HG03342 (cell line): ENCODE measurements around the gene KTI12.
"Not testable (repeated sequence)": the region's sequence is repeated elsewhere in the genome, so short reads cannot be mapped to it uniquely, and the experiment has no call there.

Experiments
- ATAC-seq: cut with Tn5 transposase; IDR thresholded peaks from one replicate; pipeline ENCODE4 v1.9.1; 2021; ENCODE audit warnings: mild to moderate bottlenecking, moderate library complexity; ENCODE audit not compliant: unreplicated experiment

Gene KTI12

DNA sequence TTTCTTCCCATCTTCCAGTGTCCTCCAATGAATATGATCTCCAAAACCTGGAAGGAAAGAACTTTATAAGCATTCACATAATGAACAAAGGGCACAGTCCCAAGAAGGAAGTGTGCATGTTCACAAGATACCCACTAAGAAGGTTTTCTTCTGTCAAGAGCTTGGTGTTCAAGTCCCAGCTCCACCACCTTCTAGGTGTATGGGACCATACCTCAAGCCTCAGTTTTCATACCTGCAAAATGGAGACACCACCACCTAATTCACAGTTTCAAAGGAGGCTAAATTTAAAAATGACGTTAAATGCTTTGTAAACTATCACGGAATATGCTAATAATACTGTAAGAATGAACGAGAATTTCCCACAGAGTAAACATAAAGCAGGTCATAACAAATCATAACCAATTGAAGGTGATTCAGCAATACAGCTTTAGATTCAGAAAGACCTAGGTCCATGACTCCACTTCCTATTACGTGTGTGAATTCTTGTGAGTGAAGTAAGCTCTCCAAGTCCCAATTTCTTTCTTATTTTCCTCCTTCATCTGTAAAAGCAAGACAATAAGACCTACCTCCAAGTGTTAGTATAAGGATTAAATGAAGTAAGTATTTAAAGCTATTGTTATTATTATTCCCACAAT, 8.1 kb upstream of the KTI12 start:
- no peak for ATAC-seq

DNA sequence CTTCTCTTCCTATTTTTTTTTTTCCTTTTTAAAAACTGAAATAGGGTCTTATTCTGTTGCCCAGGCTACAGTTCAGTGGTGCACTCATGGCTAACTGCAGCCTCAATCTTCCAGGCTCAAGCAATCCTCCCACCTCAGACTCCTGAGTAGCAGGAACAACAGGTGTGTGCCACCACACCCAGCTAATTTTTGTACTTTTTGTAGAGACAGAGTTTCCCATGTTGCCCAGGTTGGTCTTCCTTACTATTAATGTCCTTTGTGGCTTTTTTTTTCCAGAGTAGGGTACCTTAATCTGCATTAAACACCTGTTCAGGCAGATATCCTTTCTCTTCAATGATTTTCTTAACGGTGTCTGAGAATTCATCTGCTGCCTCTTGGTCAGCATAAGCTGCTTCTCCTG, 4.3 kb upstream of the KTI12 start:
- ATAC-seq: no peak

DNA sequence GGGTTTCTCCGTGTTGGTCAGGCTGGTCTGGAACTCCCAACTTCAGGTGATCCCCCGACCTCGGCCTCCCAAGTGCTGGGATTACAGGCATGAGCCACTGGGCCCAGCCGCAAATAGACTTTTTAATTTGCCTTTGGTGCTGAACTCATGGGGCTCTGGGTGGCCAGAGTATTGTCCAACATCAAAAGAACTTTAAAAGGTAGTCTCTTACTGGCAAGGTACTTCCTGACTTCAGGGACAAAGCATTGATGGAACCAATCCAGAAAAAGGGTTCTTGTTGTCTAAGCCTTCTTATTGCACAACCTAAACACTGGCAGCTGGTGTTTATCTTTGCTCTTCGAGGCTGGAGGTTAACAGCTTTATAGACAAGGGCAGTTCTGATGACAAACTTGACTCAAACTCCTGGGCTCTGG, 3.8 kb upstream of the KTI12 start:
- no peak for ATAC-seq

DNA sequence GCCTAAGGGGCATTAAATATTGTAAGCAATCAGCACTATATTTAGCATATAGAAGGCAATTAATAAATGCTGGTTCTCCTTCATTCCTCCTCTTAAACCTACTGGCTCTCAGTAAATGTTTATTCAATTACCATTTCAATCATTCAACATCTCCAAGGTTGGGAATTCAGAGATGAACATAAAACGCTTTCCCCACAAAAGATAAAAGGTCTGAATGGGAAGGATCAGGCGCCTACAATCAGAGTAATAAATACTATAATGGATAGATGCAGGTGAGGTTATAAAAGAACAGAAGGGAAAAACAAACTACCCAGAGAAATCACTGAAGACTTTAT, 407 bp upstream of the KTI12 start:
- ATAC-seq: no peak

DNA sequence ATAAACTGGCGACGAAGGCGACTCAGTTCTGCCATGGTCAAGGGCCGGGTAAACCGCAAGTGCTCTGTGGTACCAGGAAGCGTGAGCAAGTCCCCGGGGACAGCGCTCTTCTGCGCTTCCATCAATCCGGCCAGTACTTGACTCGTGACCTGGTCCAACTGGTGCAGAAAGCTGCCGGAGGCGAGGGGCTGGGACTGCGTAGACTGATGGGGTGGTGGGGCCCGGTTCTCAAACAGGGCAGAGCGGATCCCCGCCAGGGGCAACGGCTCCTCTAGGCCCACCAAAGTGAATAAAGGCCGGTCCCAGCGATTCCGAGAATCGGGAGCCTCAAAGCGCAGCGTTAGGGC, 852 bp downstream of the KTI12 start:
- ATAC-seq: no peak

DNA sequence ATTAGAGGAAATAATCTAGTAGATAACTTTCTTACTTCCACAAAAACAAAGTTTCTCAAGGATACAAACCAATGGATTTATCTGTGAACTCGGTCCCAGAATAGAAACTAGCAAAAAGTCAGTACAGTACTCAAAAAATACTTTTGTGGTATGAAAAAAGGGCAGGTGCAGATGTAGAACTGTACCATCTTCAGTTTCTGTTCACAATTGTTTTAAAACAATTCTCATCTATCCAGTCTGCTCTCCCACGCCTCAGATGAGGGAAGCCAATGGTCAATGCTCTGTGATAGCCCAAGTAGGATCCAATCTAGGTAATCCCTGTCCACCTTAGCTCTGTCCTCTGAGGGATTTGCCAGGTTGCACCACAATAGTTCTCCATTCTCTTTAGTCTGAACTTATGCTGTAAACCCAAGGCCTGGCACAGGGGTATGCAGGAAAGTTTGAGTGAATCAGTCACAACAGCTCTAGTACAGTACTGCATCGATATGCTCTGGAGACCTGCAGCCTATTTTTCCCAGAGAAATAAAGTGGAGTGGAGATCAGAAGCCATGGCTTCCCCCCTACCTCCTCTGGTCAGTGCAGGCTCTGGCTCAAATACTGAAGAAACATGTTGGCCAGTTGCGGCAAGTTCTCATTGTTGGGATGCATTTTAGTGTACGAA, 1.4 kb downstream of the KTI12 start:
- no peak for ATAC-seq

DNA sequence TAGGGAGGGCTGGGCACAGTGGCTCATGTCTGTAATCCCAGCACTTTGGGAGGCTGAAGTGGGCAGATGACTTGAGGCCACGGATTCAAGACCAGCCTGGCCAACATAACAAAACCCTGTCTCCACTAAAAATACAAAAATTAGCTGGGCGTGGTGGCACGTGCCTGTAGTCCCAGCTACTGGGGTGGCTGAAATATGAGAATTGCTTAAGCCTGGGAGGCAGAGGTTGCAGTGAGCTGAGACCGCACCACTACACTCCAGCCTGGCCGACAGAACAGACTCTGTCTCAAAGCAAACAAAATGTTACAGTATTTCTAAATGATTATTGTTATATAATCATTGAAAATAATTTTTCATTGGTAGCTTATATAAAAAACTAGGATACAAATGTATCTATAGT, 4.8 kb downstream of the KTI12 start:
- ATAC-seq: not testable (repeated sequence)

DNA sequence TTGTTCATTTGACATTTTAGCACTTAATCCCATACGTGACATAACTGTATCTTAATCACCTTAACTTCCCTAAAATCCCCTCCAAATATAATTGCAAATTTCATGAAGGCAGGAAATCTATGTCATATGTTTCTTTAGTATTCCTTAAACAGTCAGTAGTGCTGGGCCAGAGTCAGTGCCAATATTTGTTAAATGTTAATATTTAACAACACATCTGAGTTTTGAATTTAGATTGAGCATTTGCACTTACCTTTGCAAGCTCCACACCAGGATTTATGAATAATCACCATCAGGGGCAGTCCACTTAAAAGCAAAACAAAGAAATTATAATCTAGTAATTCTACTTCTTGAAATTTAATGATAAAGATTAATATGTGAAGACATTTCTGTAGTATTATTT, 5.3 kb downstream of the KTI12 start:
- ATAC-seq: no peak

DNA sequence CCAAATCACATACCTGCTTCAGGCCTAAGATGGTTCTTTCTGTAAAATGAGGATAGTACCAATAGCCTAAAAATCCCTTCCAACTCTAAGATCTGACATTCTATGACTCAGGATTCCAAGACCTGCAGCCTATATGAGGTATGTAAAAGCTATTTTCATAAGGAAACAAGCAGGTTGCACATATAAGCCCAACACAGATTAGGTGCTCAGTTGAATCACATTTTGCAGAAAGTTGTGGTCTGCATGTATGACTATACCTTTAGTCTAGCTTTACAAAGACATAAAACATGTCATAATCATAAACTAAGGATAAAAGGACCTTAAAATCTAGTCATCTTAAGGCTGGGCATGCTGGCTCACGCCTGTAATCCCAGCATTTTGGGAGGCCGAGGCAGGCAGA, 7.3 kb downstream of the KTI12 start:
- no peak for ATAC-seq

DNA sequence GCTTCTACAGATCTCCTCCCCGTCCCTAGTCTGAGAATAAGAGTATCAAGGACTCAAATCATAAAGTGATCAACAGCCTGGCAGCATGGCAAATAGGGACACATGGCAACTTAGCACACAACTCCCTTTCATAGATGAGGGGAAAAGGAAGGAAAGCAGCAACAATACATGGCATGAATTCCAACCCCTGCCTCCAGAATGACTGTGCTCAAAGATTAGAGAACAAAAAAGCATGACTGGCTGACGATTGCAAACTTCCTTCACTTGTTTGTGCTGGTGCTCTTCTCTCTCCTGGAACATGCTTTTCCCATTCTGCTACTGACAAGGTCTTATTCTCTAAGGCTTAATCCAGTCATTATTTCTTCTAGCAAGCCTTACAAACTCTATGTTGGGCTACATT, 11.5 kb downstream of the KTI12 start:
- ATAC-seq: no peak

DNA sequence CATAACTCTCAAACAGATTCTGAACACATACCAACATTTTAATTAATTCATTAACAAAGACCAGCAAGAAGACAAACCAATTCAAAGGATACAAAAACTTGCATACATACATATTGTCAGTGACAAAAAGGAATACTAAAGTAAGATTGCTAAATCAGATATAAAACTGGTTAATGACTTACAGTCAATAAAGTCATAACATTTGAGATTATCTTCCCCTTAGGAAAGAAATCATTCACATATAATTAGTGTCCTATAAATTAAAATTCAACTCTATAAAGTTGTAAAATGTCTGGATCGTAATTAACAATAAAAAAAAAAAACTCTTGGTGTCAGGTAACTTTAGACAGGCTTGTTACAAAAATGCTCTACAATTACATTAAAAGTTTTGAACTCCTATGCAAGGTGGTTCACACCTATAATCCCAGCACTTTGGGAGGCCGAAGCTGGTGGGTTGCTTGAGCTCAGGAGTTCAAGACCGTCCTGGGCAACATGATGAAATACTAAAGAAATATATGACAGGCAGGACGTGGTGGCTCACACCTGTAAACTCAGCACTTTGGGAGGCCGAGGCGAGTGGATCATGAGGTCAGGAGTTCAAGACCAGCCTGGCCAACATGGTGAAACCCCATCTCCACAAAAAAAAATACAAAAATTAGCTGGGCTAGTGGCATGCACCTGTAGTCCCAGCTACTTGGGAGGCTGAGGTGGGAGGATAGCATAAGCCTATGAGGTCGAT, 25.4 kb downstream of the KTI12 start:
- no peak for ATAC-seq

DNA sequence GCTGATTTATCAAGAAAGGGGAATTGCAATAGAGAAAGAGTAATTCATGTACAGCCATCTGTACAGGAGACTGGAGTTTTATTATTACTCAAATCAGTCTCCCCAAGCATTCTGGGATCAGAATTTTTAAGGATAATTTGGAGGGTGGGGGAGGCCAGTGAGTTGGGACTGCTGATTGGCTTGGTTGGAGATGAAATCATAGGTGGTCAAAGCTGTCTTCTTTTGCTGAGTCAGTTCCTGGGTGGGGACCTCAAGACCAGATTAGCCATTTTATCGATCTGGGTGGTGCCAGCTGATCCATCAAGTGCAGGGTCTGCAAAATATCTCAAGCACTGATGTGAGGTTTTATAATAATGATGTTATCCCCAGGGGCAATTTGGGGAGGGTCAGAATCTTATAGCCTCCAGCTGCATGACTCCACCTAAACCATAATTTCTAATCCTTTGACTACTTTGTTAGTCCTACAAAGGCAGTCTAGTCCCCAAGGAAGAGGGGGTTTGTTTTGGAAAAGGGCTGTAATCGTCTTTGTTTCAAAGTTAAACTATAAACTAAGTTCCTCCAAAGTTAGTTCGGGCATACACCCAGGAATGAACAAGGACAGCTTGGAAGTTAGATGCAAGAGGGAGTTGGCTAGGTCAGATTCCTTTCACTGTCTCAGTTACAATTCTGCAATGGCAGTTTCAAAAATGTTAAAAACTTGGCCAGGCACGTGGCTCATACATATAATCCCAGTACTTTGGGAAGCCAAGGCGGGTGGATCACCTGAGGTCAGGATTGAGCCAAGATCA, 26.2 kb downstream of the KTI12 start:
- ATAC-seq: no peak

DNA sequence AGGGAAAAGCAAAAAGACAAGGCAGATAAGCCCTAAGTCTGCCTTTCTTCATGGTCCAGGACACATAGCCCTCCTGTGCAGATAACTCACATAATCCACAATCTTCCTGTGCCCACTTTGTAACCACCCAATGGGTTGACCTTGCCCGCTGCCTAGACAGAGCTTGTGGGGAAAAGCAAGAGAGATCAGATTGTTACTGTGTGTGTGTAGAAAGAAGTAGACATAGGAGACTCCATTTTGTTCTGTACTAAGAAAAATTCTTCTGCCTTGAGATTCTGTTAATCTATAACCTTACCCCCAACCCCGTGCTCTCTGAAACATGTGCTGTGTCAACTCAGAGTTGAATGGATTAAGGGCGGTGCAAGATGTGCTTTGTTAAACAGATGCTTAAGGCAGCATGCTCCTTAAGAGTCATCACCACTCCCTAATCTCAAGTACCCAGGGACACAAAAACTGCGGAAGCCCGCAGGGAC, 27.5 kb downstream of the KTI12 start:
- not testable (repeated sequence) for ATAC-seq

DNA sequence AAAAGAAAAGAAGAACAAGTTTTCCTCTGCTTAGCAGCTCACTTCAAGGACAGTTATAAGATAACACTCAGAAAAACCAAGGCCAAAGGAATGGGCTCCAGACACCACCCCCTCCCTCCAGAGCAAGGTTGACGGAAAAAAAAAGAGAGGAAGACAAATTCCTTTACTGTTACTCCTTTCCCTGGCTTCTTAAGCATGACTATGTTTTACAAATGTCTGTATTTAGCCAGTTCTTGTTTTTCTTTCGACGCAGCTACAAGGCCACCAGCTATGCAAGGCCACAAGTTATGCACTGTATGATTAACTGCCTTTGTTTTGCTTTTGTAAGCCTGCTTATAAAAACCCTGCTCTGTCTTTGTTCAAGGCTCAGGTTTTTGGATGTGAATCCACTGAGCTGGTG, 28.1 kb downstream of the KTI12 start:
- not testable (repeated sequence) for ATAC-seq

DNA sequence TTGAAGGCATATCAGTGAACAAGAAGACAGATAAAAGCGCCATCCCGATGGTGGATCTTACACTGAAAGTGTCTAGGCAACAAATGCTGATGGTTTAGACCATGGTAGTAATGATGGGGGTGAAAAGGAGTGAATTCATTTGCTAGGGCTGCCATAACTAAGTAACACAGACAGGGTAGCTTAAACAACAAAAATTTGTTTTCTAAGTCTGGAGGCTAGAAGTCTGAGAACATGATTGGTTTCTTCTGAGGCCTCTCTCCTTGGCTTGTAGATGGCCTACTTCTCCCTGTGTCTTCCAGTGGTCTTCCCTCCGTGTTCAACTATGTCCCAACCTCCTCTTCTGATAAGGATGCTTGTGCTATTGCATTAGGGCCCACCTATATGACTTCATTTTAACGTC, 29.7 kb downstream of the KTI12 start:
- ATAC-seq: no peak

DNA sequence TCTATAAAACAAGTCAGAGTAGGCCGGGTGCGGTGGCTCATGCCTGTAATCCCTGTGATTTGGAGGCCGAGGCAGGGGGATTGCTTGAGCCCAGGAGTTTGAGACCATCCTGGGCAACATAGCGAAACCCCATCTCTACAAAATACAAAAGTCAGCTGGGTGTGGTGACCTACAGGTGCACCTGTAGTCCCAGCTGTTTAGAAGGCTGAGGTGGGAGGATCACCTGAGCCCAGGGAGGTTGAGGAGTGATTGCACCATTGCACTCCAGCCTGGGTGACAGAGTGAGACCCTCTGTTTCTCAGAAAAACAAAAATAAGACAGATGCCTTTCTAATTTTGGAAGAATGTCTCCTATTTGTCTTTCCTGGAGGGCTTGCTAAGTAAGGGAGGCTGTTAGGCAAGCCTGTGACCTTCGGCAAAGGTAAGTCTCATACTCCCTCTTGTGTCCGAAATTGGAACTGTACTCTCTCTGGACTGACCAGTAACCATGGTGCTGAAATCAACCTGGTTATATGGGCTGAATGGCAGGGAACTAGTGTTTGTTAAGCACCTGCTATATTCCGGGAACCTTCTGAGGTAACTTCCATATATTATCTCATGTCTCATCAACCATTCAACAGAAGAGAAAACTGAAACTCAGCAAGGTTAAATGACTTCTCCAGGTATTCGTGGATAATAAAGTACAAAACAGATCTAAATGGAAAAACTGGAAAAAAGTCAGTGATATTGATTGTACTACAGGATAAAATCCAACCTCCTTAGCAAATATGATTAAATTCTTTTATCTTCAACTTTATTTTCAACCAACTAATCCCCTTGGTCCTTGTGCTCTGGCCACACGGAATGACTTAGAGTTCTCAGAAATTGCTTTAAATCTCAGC, 31.3 kb downstream of the KTI12 start:
- peak; percentile 85 for ATAC-seq

DNA sequence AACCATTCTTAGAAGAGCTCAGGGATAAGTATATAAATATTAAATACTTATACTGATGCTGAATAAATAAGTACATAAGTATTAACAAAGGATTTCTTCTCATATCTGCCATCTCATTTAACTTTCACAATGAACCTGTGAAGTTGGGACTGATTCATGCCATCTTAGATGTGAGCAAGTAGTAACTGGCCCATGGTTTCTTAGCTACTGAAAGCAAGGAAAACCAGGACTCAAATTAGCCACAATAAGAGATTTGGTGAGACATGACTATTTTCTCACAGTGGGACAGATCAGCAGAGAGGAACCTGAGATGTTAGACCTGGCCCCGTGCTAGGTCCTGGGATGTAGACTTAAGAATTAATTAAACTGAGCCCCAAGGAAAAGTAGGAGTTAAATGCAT, 34.9 kb downstream of the KTI12 start:
- ATAC-seq: no peak

DNA sequence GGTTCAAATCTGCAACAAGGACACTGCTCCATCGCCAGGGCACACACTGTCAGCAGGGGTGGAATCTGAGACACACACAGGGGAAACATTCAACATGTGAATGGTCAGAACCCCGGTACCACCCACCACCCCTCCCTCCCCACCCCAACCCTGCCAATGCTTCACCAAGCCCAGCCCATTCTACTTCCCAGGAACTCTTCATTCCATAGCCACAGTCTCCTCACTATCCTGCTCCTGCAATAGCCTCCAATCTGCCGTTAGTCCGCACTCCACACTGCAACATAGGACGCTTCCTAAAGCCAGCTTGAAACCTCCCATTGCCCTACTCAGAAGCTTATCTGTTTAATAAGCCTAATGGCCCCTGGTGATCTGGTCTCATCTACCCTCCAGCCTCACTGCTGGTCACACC, 35.6 kb downstream of the KTI12 start:
- no peak for ATAC-seq

DNA sequence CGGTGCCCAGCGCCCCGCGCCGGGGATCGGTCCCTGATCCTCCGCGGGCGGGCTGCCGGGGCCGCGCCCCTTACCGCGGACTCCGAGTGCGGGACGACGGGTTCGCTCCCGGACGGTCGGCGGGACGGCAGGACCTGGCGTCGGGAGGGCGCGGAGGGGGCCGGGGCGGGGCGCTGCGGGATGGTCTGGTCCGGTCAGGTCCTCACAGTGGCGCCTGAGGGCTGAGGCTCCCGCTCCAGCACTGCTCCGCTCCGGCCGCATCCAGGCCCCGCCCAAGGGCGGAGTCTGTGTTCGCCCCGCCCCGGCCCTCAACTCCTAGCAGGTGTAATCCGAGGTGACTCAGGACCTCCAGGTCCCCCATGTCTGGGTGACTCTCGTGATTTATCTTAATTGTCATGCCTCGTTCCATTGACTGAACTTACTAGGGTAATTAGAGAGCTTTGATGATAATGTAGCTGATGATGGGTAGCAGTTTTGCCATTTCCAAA, 43.1 kb downstream of the KTI12 start, which contains the start of gene RAB3B:
Gene RAB3B, minus strand, starts transcription at position 223 of the 488 bp plus-strand sequence. CDS start 13,583 bp downstream, outside the sequence.
- ATAC-seq: peak; percentile 95
